ENCODE results near the gene MREG.

Gene MREG

GRCh38 chr2:215921895-215922294 lies 91.5 kb downstream of the MREG start:
- TF ChIP-seq SIN3A (IDR thresholded peaks at IDR 0.05; ENCODE audit: borderline replicate concordance, insufficient read depth, low read length) (no peak), POLR2AphosphoS5 (IDR thresholded peaks at IDR 0.05; ENCODE audit: low read depth, low read length) (no peak), REST (IDR thresholded peaks at IDR 0.05; ENCODE audit: insufficient read depth in 1 of 2, low read depth in 2 of 2, low read length in 2 of 2) (no peak), FOXP2 (optimal IDR thresholded peaks at IDR 0.05; ENCODE audit: borderline replicate concordance, extremely low read depth, extremely low read length, insufficient read depth) (no peak), TAF1 (IDR thresholded peaks at IDR 0.05; ENCODE audit: borderline replicate concordance, insufficient read depth, low read length) (no peak)

GRCh38 chr2:215920244-215921100 lies 92.9 kb downstream of the MREG start:
- TF ChIP-seq POLR2AphosphoS5 (IDR thresholded peaks at IDR 0.05; ENCODE audit: low read depth, low read length) (no peak), FOXP2 (optimal IDR thresholded peaks at IDR 0.05; ENCODE audit: borderline replicate concordance, extremely low read depth, extremely low read length, insufficient read depth) (no peak), SIN3A (IDR thresholded peaks at IDR 0.05; ENCODE audit: borderline replicate concordance, insufficient read depth, low read length) (no peak), TAF1 (IDR thresholded peaks at IDR 0.05; ENCODE audit: borderline replicate concordance, insufficient read depth, low read length) (no peak), REST (IDR thresholded peaks at IDR 0.05; ENCODE audit: insufficient read depth in 1 of 2, low read depth in 2 of 2, low read length in 2 of 2) (no peak)

- TF ChIP-seq TAF1 (IDR thresholded peaks at IDR 0.05; ENCODE audit: borderline replicate concordance, insufficient read depth, low read length) (no peak), POLR2AphosphoS5 (IDR thresholded peaks at IDR 0.05; ENCODE audit: low read depth, low read length) (no peak), FOXP2 (optimal IDR thresholded peaks at IDR 0.05; ENCODE audit: borderline replicate concordance, extremely low read depth, extremely low read length, insufficient read depth) (no peak), SIN3A (IDR thresholded peaks at IDR 0.05; ENCODE audit: borderline replicate concordance, insufficient read depth, low read length) (no peak), REST (IDR thresholded peaks at IDR 0.05; ENCODE audit: insufficient read depth in 1 of 2, low read depth in 2 of 2, low read length in 2 of 2) (no peak)
These were observed 93.6 kb downstream of the MREG start for GRCh38 chr2:215919624-215920243.

GRCh38 chr2:215918901-215919599 lies 94.3 kb downstream of the MREG start:
- TF ChIP-seq FOXP2 (optimal IDR thresholded peaks at IDR 0.05; ENCODE audit: borderline replicate concordance, extremely low read depth, extremely low read length, insufficient read depth) (no peak), REST (IDR thresholded peaks at IDR 0.05; ENCODE audit: insufficient read depth in 1 of 2, low read depth in 2 of 2, low read length in 2 of 2) (no peak), POLR2AphosphoS5 (IDR thresholded peaks at IDR 0.05; ENCODE audit: low read depth, low read length) (no peak), TAF1 (IDR thresholded peaks at IDR 0.05; ENCODE audit: borderline replicate concordance, insufficient read depth, low read length) (no peak), SIN3A (IDR thresholded peaks at IDR 0.05; ENCODE audit: borderline replicate concordance, insufficient read depth, low read length) (no peak)

Measured in PFSK-1 (cell line).